H1 (cell line): ENCODE results near the gene NEU3. TPM values are rescaled to one million over a fixed set of nuclear protein-coding genes. Genes with fewer than 3 reads are reported as not detected.
A peak's percentile ranks its signal among the peaks of the same experiment; 100 is the strongest.

Experiments
- CTCF ChIA-PET: fragments of 300-600 bp; sonication (Branson Sonifier 250); formaldehyde crosslinking; loops from one replicate; lab custom pipeline; 2021; ENCODE audit not compliant: partially characterized antibody; lab: Charles Lee
- POLR2A ChIA-PET: fragments of 300-600 bp; sonication (Branson Sonifier 250); formaldehyde crosslinking; loops from one replicate; lab custom pipeline; 2021; ENCODE audit warnings: inconsistent platforms; ENCODE audit not compliant: partially characterized antibody; lab: Charles Lee
- DNase-seq, 2 experiments: peaks; one replicate each; pipeline versions ENCODE4 v3.0.0 to v3.0.0-alpha.2; 2010 to 2022; ENCODE audit warnings: low spot score in 2 of 2, low read depth in 1 of 2, mixed read lengths in 1 of 2
- FAIRE-seq: peaks from 2 replicates; lab custom pipeline; 2011; peaks lifted over from hg19 to GRCh38; lab: Jason Lieb, UNC
- H2AFZ ChIP-seq: 2 replicates; pipeline ENCODE4 v1.8.1; 2012; ENCODE audit warnings: low read length, inconsistent platforms
- H2AK5ac ChIP-seq: 2 replicates; pipeline ENCODE4 v1.6.1; 2013; ENCODE audit warnings: low read depth, low read length
- H2BK120ac ChIP-seq: replicated peaks from 2 replicates; pipeline ENCODE3; 2013; ENCODE audit warnings: low read depth, low read length, inconsistent platforms
- H2BK12ac ChIP-seq: 2 replicates; pipeline ENCODE4 v1.6.1; 2013; ENCODE audit warnings: low read depth, low read length
- H2BK15ac ChIP-seq: 2 replicates; pipeline ENCODE4 v1.6.1; 2013; ENCODE audit warnings: low read length
- H2BK20ac ChIP-seq: 2 replicates; pipeline ENCODE4 v1.6.1; 2013; ENCODE audit warnings: low read length
- H2BK5ac ChIP-seq: 2 replicates; pipeline ENCODE4 v1.6.1; 2013; ENCODE audit warnings: low read depth, low read length
- H3K14ac ChIP-seq: 2 replicates; pipeline ENCODE4 v1.6.1; 2013; ENCODE audit warnings: inconsistent platforms; ENCODE audit not compliant: insufficient read length
- H3K18ac ChIP-seq: 2 replicates; pipeline ENCODE4 v1.6.1; 2013; ENCODE audit warnings: low read length; ENCODE audit errors: extremely low read depth
- H3K23ac ChIP-seq: 2 replicates; pipeline ENCODE4 v1.6.1; 2013; ENCODE audit warnings: inconsistent platforms; ENCODE audit not compliant: insufficient read length
- H3K23me2 ChIP-seq: 2 replicates; pipeline ENCODE4 v1.6.1; 2013; ENCODE audit warnings: low read depth, low read length
- H3K27ac ChIP-seq: 2 replicates; pipeline ENCODE4 v1.6.1; 2011; ENCODE audit warnings: low read depth, low read length, inconsistent platforms
- H3K27me3 ChIP-seq, 4 experiments: replicated peaks in 1 of 4; 1 replicate in 1 of 4; 2 replicates in 3 of 4; pipeline versions ENCODE4 v1.6.1 to v1.8.1; 2011 to 2013; ENCODE audit warnings: low read length in 3 of 4, mild to moderate bottlenecking in 3 of 4, inconsistent platforms in 2 of 4, mixed read lengths in 2 of 4, moderate library complexity in 1 of 4; ENCODE audit not compliant: control insufficient read depth in 3 of 4, insufficient read depth in 3 of 4; ENCODE audit errors: extremely low read depth in 1 of 4
- H3K36me3 ChIP-seq, 4 experiments: 2 replicates each; pipeline versions ENCODE4 v1.6.1 to v1.8.1; 2011 to 2013; ENCODE audit warnings: mild to moderate bottlenecking in 4 of 4, low read length in 3 of 4, moderate library complexity in 2 of 4, control low read depth in 1 of 4, inconsistent platforms in 1 of 4; ENCODE audit not compliant: insufficient read depth in 4 of 4, control insufficient read depth in 2 of 4
- H3K4ac ChIP-seq: replicated peaks from 2 replicates; pipeline ENCODE3; 2013; ENCODE audit warnings: low read length, low read depth, mixed read lengths, inconsistent platforms; ENCODE audit not compliant: insufficient read length
- H3K4me1 ChIP-seq, 4 experiments: replicated peaks in 1 of 4; 1 replicate in 1 of 4; 2 replicates in 3 of 4; pipeline versions ENCODE4 v1.6.1 to v1.8.1; 2011 to 2013; ENCODE audit warnings: low read length in 3 of 4, inconsistent platforms in 2 of 4, mixed read lengths in 1 of 4; ENCODE audit not compliant: insufficient read depth in 4 of 4, control insufficient read depth in 3 of 4
- H3K4me2 ChIP-seq, 2 experiments: 2 replicates each; pipeline versions ENCODE4 v1.6.1 to v1.8.1; 2011 to 2013; ENCODE audit warnings: low read depth in 2 of 2, low read length in 2 of 2, control low read depth in 1 of 2, inconsistent platforms in 1 of 2, mild to moderate bottlenecking in 1 of 2; ENCODE audit not compliant: insufficient read depth in 1 of 2
- H3K4me3 ChIP-seq, 4 experiments: fragments of 200-600, 300-600 bp in 1 of 4; sonication (generic), shearing (Covaris generic), sonication (Bioruptor Twin) in 1 of 4; 2 replicates each; pipeline versions ENCODE4 v1.5.1 to v1.8.1; 2011 to 2016; ENCODE audit warnings: low read length in 4 of 4, low read depth in 3 of 4, control low read depth in 2 of 4, inconsistent platforms in 2 of 4, mild to moderate bottlenecking in 2 of 4, mixed read lengths in 1 of 4, moderate library complexity in 1 of 4; ENCODE audit not compliant: insufficient read depth in 2 of 4; ENCODE audit errors: extremely low read depth in 1 of 4
- H3K56ac ChIP-seq: replicated peaks from 2 replicates; pipeline ENCODE3; 2013; ENCODE audit warnings: low read depth, mild to moderate bottlenecking, mixed read lengths, low read length, inconsistent platforms; ENCODE audit not compliant: insufficient read length
- H3K79me1 ChIP-seq: 2 replicates; pipeline ENCODE4 v1.6.1; 2013; ENCODE audit warnings: low read depth, low read length, control low read depth
- H3K79me2 ChIP-seq, 2 experiments: 2 replicates each; pipeline versions ENCODE4 v1.6.1 to v1.8.1; 2012 to 2013; ENCODE audit warnings: low read length in 2 of 2, mild to moderate bottlenecking in 2 of 2, inconsistent platforms in 1 of 2; ENCODE audit not compliant: insufficient read depth in 2 of 2, control insufficient read depth in 1 of 2
- H3K9ac ChIP-seq, 4 experiments: replicated peaks in 1 of 4; 1 replicate in 1 of 4; 2 replicates in 3 of 4; pipeline versions ENCODE4 v1.6.1 to v1.8.1; 2011 to 2013; ENCODE audit warnings: low read depth in 3 of 4, low read length in 3 of 4, control low read depth in 2 of 4, mild to moderate bottlenecking in 2 of 4, moderate library complexity in 2 of 4, inconsistent platforms in 1 of 4; ENCODE audit errors: extremely low read depth in 1 of 4
- H3K9me3 ChIP-seq, 2 experiments: 2 replicates each; pipeline versions ENCODE4 v1.6.1 to v1.8.1; 2012 to 2013; ENCODE audit warnings: mild to moderate bottlenecking in 2 of 2, moderate library complexity in 2 of 2, control low read depth in 1 of 2, inconsistent platforms in 1 of 2, low read depth in 1 of 2, low read length in 1 of 2, mixed read lengths in 1 of 2; ENCODE audit not compliant: insufficient read depth in 2 of 2
- H4K20me1 ChIP-seq, 2 experiments: replicated peaks in 1 of 2; 2 replicates each; pipeline versions ENCODE3 to v1.8.1; 2011 to 2013; ENCODE audit warnings: inconsistent platforms in 2 of 2, low read length in 2 of 2, mild to moderate bottlenecking in 1 of 2; ENCODE audit not compliant: insufficient read depth in 2 of 2, control insufficient read depth in 1 of 2
- H4K5ac ChIP-seq: 2 replicates; pipeline ENCODE4 v1.6.1; 2013; ENCODE audit warnings: low read length, low read depth, mixed read lengths, inconsistent platforms; ENCODE audit not compliant: insufficient read length
- H4K8ac ChIP-seq: 2 replicates; pipeline ENCODE4 v1.8.0; 2013; ENCODE audit warnings: mild to moderate bottlenecking, moderate library complexity, low read length, inconsistent platforms; ENCODE audit not compliant: insufficient read depth; ENCODE audit errors: extremely low read depth
- H4K91ac ChIP-seq: replicated peaks from 2 replicates; pipeline ENCODE3; 2013; ENCODE audit warnings: low read length, mixed read lengths, inconsistent platforms; ENCODE audit not compliant: insufficient read length
- WGBS, 2 experiments: shearing (Covaris generic) in 1 of 2; methylation state at CpG; one replicate each; pipeline versions ENCODE4 v1.1.6 to v1.1.7; 2013 to 2015; ENCODE audit warnings: low lambda C conversion rate in 2 of 2, mixed read lengths in 2 of 2, inconsistent platforms in 1 of 2, low coverage in 1 of 2, missing lambda C conversion rate in 1 of 2; ENCODE audit not compliant: insufficient replicate concordance in 2 of 2, insufficient coverage in 1 of 2, insufficient read length in 1 of 2; ENCODE audit errors: extremely low coverage in 1 of 2, missing lambda C conversion rate in 1 of 2; 5-methylcytosine and 5-hydroxymethylcytosine counted together
- polyA plus RNA-seq, 7 experiments: library from polyadenylated mRNA; depleted of rRNA in 3 of 7; stranded (reverse) in 5 of 7; unstranded in 2 of 7; fragments of >200 nt in 5 of 7; fragments of 200-250 nt in 2 of 7; gene quantifications; 1 replicate in 5 of 7; 2 replicates in 1 of 7; 4 replicates in 1 of 7; pipeline versions ENCODE4 v1.2.1 to v1.2.3, GENCODE V29; 2011 to 2013; ENCODE audit warnings: missing spikeins in 2 of 7, mixed read lengths in 2 of 7
- total RNA-seq: library from RNA; stranded (reverse); fragmentation: NEBNext Ultra II Directional; extraction: Animal tissue kit (Norgen Biotek cat#: 25700); gene quantifications from 2 replicates; pipeline ENCODE4 v1.2.1, GENCODE V29; 2021

NEU3 gene
- total and polyA plus RNA-seq, 2 of the 8 experiments (the other 6 are each of a cell fraction or from before 2014, with no cell fraction given) = 8.9 to 15.6 TPM

GRCh38 chr11:75051043-75051442 lies 62.3 kb downstream of the NEU3 start:
- H2AK5ac ChIP-seq = no peak overlapping the region
- no peak overlapping the region for H2BK15ac ChIP-seq
- no peak overlapping the region for H3K4me3 ChIP-seq
- no peak overlapping the region for H2AFZ ChIP-seq
- no peaks in the 10 kb centered on the region for H3K27me3 ChIP-seq
- no peak overlapping the region for H4K91ac ChIP-seq
- H4K20me1 ChIP-seq = no peaks in the 10 kb centered on the region
- H2BK5ac ChIP-seq = no peak overlapping the region
- H3K4ac ChIP-seq = no peak overlapping the region
- no peak overlapping the region for H4K5ac ChIP-seq
- H3K27ac ChIP-seq = no peak overlapping the region
- no peak overlapping the region for H2BK20ac ChIP-seq
- peak in 1 of 2 experiments; percentile 20 for DNase-seq
- no peak for FAIRE-seq
- H3K9ac ChIP-seq = no peak overlapping the region
- POLR2A ChIA-PET = no interaction called here
- no peaks in the 10 kb centered on the region for H3K4me1 ChIP-seq
- H4K8ac ChIP-seq = no peak overlapping the region; the same call in 1 of the 2 replicates
- H3K23me2 ChIP-seq = no peaks in the 10 kb centered on the region
- no peak overlapping the region for H3K18ac ChIP-seq
- H3K56ac ChIP-seq = no peak overlapping the region
- no peak overlapping the region for H2BK120ac ChIP-seq
- H3K4me2 ChIP-seq = no peak overlapping the region
- H3K36me3 ChIP-seq = no peaks in the 10 kb centered on the region
- CTCF ChIA-PET = no interaction called here
- no peaks in the 10 kb centered on the region for H3K79me1 ChIP-seq
- no peaks in the 10 kb centered on the region for H3K79me2 ChIP-seq
- WGBS, 2 experiments = 89% methylated on average over 5 of the region's 5 CpGs; no CpG with 5 or more reads in 1 of the 2 experiments
- H2BK12ac ChIP-seq = no peak overlapping the region
- no peak overlapping the region for H3K23ac ChIP-seq
- H3K9me3 ChIP-seq = peaks cover 8 to 12% of the 10 kb centered on the region in 2 experiments; a peak in 2 of 4 replicates
- H3K14ac ChIP-seq = no peak overlapping the region
